ENCODE results near the gene C19orf38.

The C19orf38 gene

DNA sequence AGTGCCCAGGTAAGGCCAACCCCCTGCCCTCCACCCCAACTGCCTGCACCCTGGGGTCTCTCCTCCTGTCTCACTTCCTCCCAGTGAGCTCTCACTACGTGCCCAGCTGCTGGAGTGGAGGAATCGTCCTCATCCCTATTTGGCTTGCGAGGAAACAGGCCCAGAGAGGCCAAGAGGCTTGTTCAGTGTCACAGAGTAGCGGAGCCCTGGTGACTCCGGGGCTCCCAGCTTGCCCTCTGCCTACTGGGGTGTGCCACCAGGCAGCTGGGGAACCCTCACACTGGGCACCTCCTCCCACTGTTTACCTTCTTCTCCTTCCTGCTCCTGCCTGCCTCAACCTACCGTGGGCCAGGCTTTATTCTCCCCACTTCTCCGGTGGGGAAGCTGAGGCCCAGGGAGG, 17.8 kb upstream of the C19orf38 start:
- no peak for DNase-seq (ENCODE audit: low read depth)
- H3K4me3 ChIP-seq (ENCODE audit: control insufficient read depth, low read depth, low read length): no peak overlapping the region
- TF ChIP-seq, protein P1, sequence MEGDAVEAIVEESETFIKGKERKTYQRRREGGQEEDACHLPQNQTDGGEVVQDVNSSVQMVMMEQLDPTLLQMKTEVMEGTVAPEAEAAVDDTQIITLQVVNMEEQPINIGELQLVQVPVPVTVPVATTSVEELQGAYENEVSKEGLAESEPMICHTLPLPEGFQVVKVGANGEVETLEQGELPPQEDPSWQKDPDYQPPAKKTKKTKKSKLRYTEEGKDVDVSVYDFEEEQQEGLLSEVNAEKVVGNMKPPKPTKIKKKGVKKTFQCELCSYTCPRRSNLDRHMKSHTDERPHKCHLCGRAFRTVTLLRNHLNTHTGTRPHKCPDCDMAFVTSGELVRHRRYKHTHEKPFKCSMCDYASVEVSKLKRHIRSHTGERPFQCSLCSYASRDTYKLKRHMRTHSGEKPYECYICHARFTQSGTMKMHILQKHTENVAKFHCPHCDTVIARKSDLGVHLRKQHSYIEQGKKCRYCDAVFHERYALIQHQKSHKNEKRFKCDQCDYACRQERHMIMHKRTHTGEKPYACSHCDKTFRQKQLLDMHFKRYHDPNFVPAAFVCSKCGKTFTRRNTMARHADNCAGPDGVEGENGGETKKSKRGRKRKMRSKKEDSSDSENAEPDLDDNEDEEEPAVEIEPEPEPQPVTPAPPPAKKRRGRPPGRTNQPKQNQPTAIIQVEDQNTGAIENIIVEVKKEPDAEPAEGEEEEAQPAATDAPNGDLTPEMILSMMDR (IDR thresholded peaks at IDR 0.05; ENCODE audit: control insufficient read depth, insufficient read depth, low read depth, low read length, missing control alignments): no peak

DNA sequence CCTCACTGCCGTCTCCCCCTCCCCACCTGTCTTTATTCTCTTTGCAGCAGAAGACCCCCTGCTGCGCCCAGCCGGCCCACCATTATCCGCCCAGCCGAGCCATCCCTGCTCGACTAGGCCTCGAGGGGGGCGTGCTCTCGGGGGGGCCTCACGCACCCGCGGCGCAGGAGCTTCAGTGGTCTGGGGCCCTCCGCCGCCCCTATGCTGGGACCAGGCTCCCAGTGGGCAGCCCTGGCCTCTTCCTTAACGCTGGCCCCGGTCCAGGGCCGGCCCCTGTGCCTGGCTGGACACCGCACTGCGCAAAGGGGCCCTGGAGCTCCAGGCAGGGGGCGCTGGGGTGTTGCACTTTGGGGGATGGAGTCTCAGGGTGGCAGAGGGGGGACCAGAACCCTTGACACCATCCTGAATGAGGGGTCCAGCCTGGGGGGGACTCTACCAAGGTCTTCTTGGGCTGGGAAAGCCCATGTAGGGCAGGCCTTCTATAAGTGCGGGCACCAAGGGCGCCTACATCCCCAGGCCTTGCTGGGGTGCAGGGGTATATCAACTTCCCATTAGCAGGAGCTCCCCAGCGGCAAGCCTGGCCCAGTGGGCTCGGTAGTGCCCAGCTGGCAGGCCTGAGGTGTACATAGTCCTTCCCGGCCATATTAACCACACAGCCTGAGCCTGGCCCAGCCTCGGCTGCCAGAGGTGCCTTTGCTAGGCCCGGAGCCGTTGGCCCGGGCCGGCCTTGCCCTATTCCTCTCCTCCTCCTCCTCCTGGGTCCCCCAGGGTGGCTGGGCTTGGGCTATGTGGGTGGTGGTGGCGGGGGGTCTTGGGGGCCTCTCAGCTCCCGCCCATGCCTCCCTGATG, 17.1 kb upstream of the C19orf38 start:
- no peak overlapping the region for H3K4me3 ChIP-seq (ENCODE audit: control insufficient read depth, low read depth, low read length)
- TF ChIP-seq, protein P1 (IDR thresholded peaks at IDR 0.05; ENCODE audit: control insufficient read depth, insufficient read depth, low read depth, low read length, missing control alignments): no peak
- no peak for DNase-seq (ENCODE audit: low read depth)

DNA sequence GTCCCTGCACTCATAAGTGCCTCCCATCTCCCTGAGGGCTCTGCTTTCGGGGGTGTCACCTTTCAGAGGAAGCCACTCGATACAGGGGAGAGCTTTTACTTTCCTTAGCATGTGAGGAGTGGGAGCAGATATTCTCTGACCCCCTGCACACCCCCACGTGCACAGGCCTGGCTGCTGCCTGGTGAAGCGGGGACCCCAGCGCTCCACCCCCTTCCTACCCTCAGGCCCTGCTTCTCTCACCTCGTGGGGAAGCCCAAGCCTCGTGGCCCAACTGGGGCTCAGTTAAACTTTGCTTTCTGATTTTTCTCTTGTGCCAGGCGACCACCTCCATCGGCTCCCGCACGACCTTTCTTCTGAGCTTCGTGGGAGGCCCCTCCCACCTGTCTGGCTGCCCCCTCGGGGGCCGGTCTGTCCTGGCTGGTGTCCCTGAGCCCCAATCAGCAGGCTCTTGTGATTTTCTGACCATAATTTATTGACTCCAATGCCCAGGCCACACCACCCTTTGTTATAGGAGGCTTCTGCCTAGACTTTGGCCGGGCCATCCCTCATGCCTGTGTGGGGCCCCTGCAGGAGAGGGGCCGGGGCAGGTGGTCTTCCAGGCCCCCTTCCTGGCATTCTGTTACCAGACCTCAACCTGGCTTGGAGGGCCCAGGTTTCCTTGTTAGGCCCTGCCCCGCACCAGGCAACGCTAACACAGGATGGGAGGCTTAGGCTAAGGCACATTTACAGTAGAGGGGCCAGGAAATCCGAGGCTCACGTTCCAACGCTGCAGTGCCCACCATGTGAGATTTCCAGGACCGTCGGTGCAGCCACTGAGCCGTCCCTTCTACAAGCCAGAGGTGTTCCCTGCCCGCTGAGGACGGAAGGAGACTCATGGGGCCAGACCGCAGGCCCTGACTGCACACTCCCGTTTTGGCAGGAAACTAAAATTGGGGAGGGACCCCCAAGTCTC, 16.0 kb upstream of the C19orf38 start:
- TF ChIP-seq, protein P1 (IDR thresholded peaks at IDR 0.05; ENCODE audit: control insufficient read depth, insufficient read depth, low read depth, low read length, missing control alignments): no peak
- H3K4me3 ChIP-seq (ENCODE audit: control insufficient read depth, low read depth, low read length): no peak overlapping the region
- DNase-seq (ENCODE audit: low read depth): no peak

DNA sequence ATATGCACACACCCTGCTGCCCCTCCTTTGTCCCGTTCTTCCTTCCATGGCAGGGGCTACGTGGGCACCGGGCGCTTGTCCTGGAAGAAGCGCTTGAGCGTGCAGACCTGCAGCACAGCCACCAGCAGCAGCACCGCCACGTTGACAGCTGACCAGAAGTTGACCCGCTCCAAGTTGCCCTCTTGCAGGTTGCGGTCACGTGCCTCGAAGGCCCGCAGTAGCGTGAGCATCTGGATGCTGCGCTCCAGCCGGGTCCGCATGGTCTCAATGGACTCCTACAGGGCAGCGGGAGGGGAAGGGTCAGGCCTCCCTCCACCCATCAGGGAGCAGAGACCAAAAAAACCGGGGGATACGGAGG, 15.3 kb upstream of the C19orf38 start:
- H3K4me3 ChIP-seq (ENCODE audit: control insufficient read depth, low read depth, low read length): no peak overlapping the region
- DNase-seq (ENCODE audit: low read depth): no peak
- TF ChIP-seq, protein P1 (IDR thresholded peaks at IDR 0.05; ENCODE audit: control insufficient read depth, insufficient read depth, low read depth, low read length, missing control alignments): no peak

DNA sequence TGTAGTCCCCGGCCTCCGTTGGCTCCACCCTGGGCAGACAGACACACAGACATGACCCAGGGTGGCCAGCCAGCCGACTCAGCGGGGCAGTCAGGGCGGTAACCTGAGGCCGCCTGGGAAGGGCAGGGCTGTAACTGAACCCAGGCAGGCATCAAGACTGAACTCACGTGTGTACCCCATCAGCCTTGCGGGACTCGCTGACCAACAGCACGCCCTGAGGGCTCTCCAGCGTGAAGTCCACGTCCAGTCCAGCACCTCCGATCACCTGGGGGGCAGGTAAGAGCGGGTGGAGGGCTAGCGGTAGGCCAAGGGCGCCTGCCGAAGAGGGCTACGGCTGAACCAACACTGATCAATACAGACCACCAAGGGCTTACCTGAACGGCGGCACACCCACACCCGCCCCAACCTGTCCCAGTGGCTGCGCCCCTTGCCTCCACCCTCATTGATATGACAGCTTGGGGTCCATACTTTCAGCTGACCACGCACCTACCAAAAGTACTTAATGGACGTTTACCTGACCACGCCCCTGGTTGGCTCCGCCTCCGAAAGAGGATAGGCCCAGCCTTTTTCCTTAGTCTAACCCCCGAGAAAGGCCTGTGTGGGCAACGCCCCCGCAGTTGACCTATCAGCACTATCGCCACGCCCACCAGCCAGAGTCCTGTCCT, 13.0 kb upstream of the C19orf38 start:
- no peak for DNase-seq (ENCODE audit: low read depth)
- TF ChIP-seq, protein P1 (IDR thresholded peaks at IDR 0.05; ENCODE audit: control insufficient read depth, insufficient read depth, low read depth, low read length, missing control alignments): no peak
- H3K4me3 ChIP-seq (ENCODE audit: control insufficient read depth, low read depth, low read length): peak overlapping the region; percentile 38

DNA sequence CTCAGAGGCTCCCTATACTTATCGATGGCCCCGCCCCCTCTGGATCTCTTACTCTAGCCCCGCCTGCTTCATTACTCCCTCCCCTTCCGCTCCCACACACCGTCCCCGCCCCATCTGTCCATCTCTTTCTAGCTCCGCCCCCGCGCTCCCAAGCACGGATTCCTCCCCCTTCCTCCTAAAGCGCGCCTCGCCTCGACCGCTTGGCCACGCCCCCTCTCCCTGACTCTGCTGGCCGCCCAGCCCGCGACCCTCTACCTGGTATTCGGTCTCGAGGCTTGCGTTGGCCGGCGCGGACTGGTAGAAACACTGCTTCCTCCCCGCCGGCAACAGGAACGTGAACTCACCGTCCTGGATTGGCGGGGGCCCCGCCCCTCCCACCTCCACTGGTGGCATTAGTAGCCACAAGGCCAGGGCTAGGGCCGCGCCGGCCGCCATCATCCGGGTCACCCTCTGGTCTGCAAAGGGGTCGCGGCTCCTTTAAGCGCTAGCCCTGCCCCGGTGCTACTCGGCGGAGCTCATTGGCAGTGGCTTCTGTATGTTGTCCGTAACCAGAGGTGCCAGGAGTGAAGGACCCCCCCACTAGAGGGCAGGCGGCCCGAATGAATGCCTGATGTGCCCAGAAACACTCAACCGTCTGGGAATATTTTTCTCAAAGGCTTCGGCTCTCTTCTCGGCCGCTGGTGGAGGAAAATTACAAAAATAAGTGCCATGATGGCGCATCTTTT, 12.3 kb upstream of the C19orf38 start, which contains the start of gene TMED1:
Gene TMED1, minus strand, starts transcription at position 459 of the 725 bp plus-strand sequence. Its CDS starts 21 bp downstream, at position 438.
- TF ChIP-seq, protein P1 (IDR thresholded peaks at IDR 0.05; ENCODE audit: control insufficient read depth, insufficient read depth, low read depth, low read length, missing control alignments): no peak
- H3K4me3 ChIP-seq (ENCODE audit: control insufficient read depth, low read depth, low read length): peak within 1 kb of the TSS; percentile 84
- peak; percentile 94 for DNase-seq (ENCODE audit: low read depth)

All from AG09309 (cell line).